Stimulated activated CD8-positive, alpha-beta memory T cell treated with anti-CD3 and anti-CD28 coated beads, Interleukin-4, amount 100 ng/mL, for 1 hour (primary cell): ENCODE data around the gene GHR.
"Not testable (repeated sequence)": the region's sequence is repeated elsewhere in the genome, so short reads cannot be mapped to it uniquely, and the experiment has no call there.

Experiments used
- DNase-seq, 2 donors: peaks; one replicate each; pipeline ENCODE4 v3.0.0-alpha.2; 2020; ENCODE audit warnings: low read depth in 2 of 2, low spot score in 1 of 2

Gene GHR

GRCh38 chr5:42691413-42691937 lies 268.2 kb downstream of the GHR start:
- DNase-seq, result no peak

- no peak for DNase-seq
These were observed 278.3 kb downstream of the GHR start for GRCh38 chr5:42701351-42702059.

GRCh38 chr5:42703238-42703637 lies 280.0 kb downstream of the GHR start:
- no peak for DNase-seq

- no peak for DNase-seq
These were observed 292.5 kb downstream of the GHR start for GRCh38 chr5:42715785-42716184.

- no peak for DNase-seq
These were observed 295.4 kb downstream of the GHR start for GRCh38 chr5:42718591-42718990.

- no peak for DNase-seq
These were observed 295.8 kb downstream of the GHR start for GRCh38 chr5:42719034-42719433.

GRCh38 chr5:42720251-42720650 lies 297.0 kb downstream of the GHR start:
- DNase-seq, result no peak

- no peak for DNase-seq
These were observed 298.2 kb downstream of the GHR start for GRCh38 chr5:42721484-42721883.

GRCh38 chr5:42734531-42735058 lies 311.4 kb downstream of the GHR start:
- not testable (repeated sequence) for DNase-seq

GRCh38 chr5:42740920-42741319 lies 317.7 kb downstream of the GHR start:
- no peak for DNase-seq

GRCh38 chr5:42745426-42745825 lies 322.2 kb downstream of the GHR start:
- DNase-seq, result no peak

- no peak for DNase-seq
These were observed 322.6 kb downstream of the GHR start for GRCh38 chr5:42745856-42746255.

GRCh38 chr5:42749020-42749419 lies 325.8 kb downstream of the GHR start:
- DNase-seq, result no peak

GRCh38 chr5:42750507-42750906 lies 327.3 kb downstream of the GHR start:
- no peak for DNase-seq

- DNase-seq, result no peak
These were observed 327.8 kb downstream of the GHR start for GRCh38 chr5:42751044-42751443.

GRCh38 chr5:42753099-42753498 lies 329.9 kb downstream of the GHR start:
- no peak for DNase-seq

- peak; percentile 16 to 17 for DNase-seq
These were observed 333.7 kb downstream of the GHR start, which contains the start of gene CCDC152 for GRCh38 chr5:42756606-42757601. CCDC152 (plus strand) TSS chr5:42756818; CDS start chr5:42759122, 2,304 bp downstream.

GRCh38 chr5:42759456-42759855 lies 336.2 kb downstream of the GHR start:
- DNase-seq, result no peak

- DNase-seq, result no peak
These were observed 337.2 kb downstream of the GHR start for GRCh38 chr5:42760426-42760825.

- no peak for DNase-seq
These were observed 338.6 kb downstream of the GHR start for GRCh38 chr5:42761791-42762190.

GRCh38 chr5:42767491-42768105 lies 344.4 kb downstream of the GHR start:
- no peak for DNase-seq
